Measurements from ENCODE around the gene NFIC. TPM values are rescaled to one million over a fixed set of nuclear protein-coding genes. Genes with fewer than 3 reads are reported as not detected.

Gene NFIC
- total and polyA plus RNA-seq, 4 donors: 40.4 to 208 (median 49.8) TPM

Small RNA genes within 50 kb of the gene (small RNA-seq; reads per million reads assigned to genes)
- not detected for gene AC005514.1 (ENCODE audit: low replicate concordance)

Other genes starting within 250 kb of the NFIC start
- 10 to 100 TPM; 18.6 to 36.0 TPM for gene GNA15, start 230.6 kb upstream of the NFIC start, total RNA-seq
- gene GNA15, start 230.6 kb upstream of the NFIC start, polyA plus RNA-seq: 10 to 100 TPM; 21.5 to 65.4 TPM
- gene S1PR4, start 187.8 kb upstream of the NFIC start, total RNA-seq: 10 to 100 TPM in 1 of 2 donors, 1 to 10 TPM in 1; 7.3 to 18.8 TPM
- gene S1PR4, start 187.8 kb upstream of the NFIC start, polyA plus RNA-seq: 10 to 100 TPM; 14.7 to 40.5 TPM
- gene NCLN, start 180.7 kb upstream of the NFIC start, total RNA-seq: 100 to 1,000 TPM in 1 of 2 donors, 10 to 100 TPM in 1; 24.8 to 117 TPM
- 10 to 100 TPM; 54.3 to 71.9 TPM for gene NCLN, start 180.7 kb upstream of the NFIC start, polyA plus RNA-seq
- under 1 TPM in 1 of 2 donors, not detected in 1; 0.12 TPM for gene CELF5, start 141.9 kb upstream of the NFIC start, total RNA-seq
- under 1 TPM; 0.08 to 0.14 TPM for gene CELF5, start 141.9 kb upstream of the NFIC start, polyA plus RNA-seq
- under 1 TPM in 1 of 2 donors, not detected in 1; 0.15 TPM for gene SMIM24, start 113.9 kb downstream of the NFIC start, total RNA-seq
- gene SMIM24, start 113.9 kb downstream of the NFIC start, polyA plus RNA-seq: under 1 TPM; 0.10 to 0.22 TPM
- gene SMIM44, start 116.9 kb downstream of the NFIC start, total RNA-seq: not detected
- not detected for gene SMIM44, start 116.9 kb downstream of the NFIC start, polyA plus RNA-seq
- 10 to 100 TPM in 1 of 2 donors, 1 to 10 TPM in 1; 7.8 to 18.5 TPM for gene DOHH, start 134.1 kb downstream of the NFIC start, total RNA-seq
- gene DOHH, start 134.1 kb downstream of the NFIC start, polyA plus RNA-seq: 10 to 100 TPM; 20.1 to 21.5 TPM
- 10 to 100 TPM; 35.7 to 45.8 TPM for gene FZR1, start 139.7 kb downstream of the NFIC start, total RNA-seq
- 10 to 100 TPM; 20.0 to 21.0 TPM for gene FZR1, start 139.7 kb downstream of the NFIC start, polyA plus RNA-seq
- gene TEKTIP1, start 172.6 kb downstream of the NFIC start, total RNA-seq: 1 to 10 TPM in 1 of 2 donors, under 1 TPM in 1; 0.74 to 5.8 TPM
- gene TEKTIP1, start 172.6 kb downstream of the NFIC start, polyA plus RNA-seq: 1 to 10 TPM in 1 of 2 donors, under 1 TPM in 1; 0.20 to 1.1 TPM
- gene MFSD12, start 191.0 kb downstream of the NFIC start, total RNA-seq: 10 to 100 TPM; 25.5 to 78.4 TPM
- 10 to 100 TPM; 60.0 to 64.4 TPM for gene MFSD12, start 191.0 kb downstream of the NFIC start, polyA plus RNA-seq
- gene HMG20B, start 206.4 kb downstream of the NFIC start, total RNA-seq: 10 to 100 TPM; 60.2 to 91.3 TPM
- gene HMG20B, start 206.4 kb downstream of the NFIC start, polyA plus RNA-seq: 10 to 100 TPM; 51.1 to 93.4 TPM
- gene GIPC3, start 218.9 kb downstream of the NFIC start, total RNA-seq: 1 to 10 TPM; 1.9 to 2.1 TPM
- 1 to 10 TPM; 1.6 to 1.8 TPM for gene GIPC3, start 218.9 kb downstream of the NFIC start, polyA plus RNA-seq
- gene TBXA2R, start 240.3 kb downstream of the NFIC start, total RNA-seq: 1 to 10 TPM; 2.8 to 7.6 TPM
- gene TBXA2R, start 240.3 kb downstream of the NFIC start, polyA plus RNA-seq: 1 to 10 TPM; 2.5 to 4.3 TPM